HG03025 (cell line): ENCODE data around the gene CCDC3.
"Not testable (repeated sequence)": the region's sequence is repeated elsewhere in the genome, so short reads cannot be mapped to it uniquely, and the experiment has no call there.

Experiments
- ATAC-seq: cut with Tn5 transposase; IDR thresholded peaks from one replicate; pipeline ENCODE4 v1.9.1; 2021; ENCODE audit warnings: mild to moderate bottlenecking, moderate library complexity; ENCODE audit not compliant: unreplicated experiment, low FRiP score

CCDC3 gene

GRCh38 chr10:13001041-13001886, at the start of gene CCDC3:
TSS of gene CCDC3 (minus strand) at chr10:13001713. CDS start at chr10:13001570, 143 bp downstream.
- ATAC-seq: no peak

- no peak for ATAC-seq
Measured at GRCh38 chr10:13051126-13051694, 49.7 kb upstream of the CCDC3 start.

GRCh38 chr10:13049774-13050420, 48.4 kb upstream of the CCDC3 start:
- no peak for ATAC-seq

- no peak for ATAC-seq
Measured at GRCh38 chr10:13048762-13049161, 47.2 kb upstream of the CCDC3 start.

- ATAC-seq: no peak
Measured at GRCh38 chr10:13047529-13048206, 46.2 kb upstream of the CCDC3 start.

GRCh38 chr10:13046851-13047528, 45.5 kb upstream of the CCDC3 start:
- ATAC-seq: no peak

- ATAC-seq: no peak
Measured at GRCh38 chr10:13043520-13043919, 42.0 kb upstream of the CCDC3 start.

GRCh38 chr10:13039761-13040160, 38.2 kb upstream of the CCDC3 start:
- ATAC-seq: no peak

GRCh38 chr10:13038391-13038790, 36.9 kb upstream of the CCDC3 start:
- ATAC-seq: no peak

- no peak for ATAC-seq
Measured at GRCh38 chr10:13037832-13038231, 36.3 kb upstream of the CCDC3 start.

- ATAC-seq: no peak
Measured at GRCh38 chr10:13036841-13037240, 35.3 kb upstream of the CCDC3 start.

- ATAC-seq: not testable (repeated sequence)
Measured at GRCh38 chr10:13035731-13036130, 34.2 kb upstream of the CCDC3 start.

- no peak for ATAC-seq
Measured at GRCh38 chr10:13026873-13027272, 25.4 kb upstream of the CCDC3 start.

- no peak for ATAC-seq
Measured at GRCh38 chr10:13023754-13024153, 22.2 kb upstream of the CCDC3 start.

GRCh38 chr10:13019280-13019679, 17.8 kb upstream of the CCDC3 start:
- no peak for ATAC-seq

GRCh38 chr10:13018171-13018570, 16.7 kb upstream of the CCDC3 start:
- ATAC-seq: no peak

GRCh38 chr10:13016886-13017285, 15.4 kb upstream of the CCDC3 start:
- no peak for ATAC-seq

GRCh38 chr10:13016426-13016825, 14.9 kb upstream of the CCDC3 start:
- no peak for ATAC-seq

- ATAC-seq: no peak
Measured at GRCh38 chr10:13006037-13006436, 4.5 kb upstream of the CCDC3 start.

GRCh38 chr10:13003759-13004158, 2.2 kb upstream of the CCDC3 start:
- no peak for ATAC-seq
